NCI-H226 (cell line): Measurements from ENCODE around the gene FYN.
"Not testable (repeated sequence)": the region's sequence is repeated elsewhere in the genome, so short reads cannot be mapped to it uniquely, and the experiment has no call there.

Experiments used
- DNase-seq: peaks from one replicate; pipeline ENCODE4 v3.0.0-alpha.2; 2015

Gene FYN

GRCh38 chr6:111696814-111697213, 176.4 kb downstream of the FYN start:
- DNase-seq, result no peak

DNA sequence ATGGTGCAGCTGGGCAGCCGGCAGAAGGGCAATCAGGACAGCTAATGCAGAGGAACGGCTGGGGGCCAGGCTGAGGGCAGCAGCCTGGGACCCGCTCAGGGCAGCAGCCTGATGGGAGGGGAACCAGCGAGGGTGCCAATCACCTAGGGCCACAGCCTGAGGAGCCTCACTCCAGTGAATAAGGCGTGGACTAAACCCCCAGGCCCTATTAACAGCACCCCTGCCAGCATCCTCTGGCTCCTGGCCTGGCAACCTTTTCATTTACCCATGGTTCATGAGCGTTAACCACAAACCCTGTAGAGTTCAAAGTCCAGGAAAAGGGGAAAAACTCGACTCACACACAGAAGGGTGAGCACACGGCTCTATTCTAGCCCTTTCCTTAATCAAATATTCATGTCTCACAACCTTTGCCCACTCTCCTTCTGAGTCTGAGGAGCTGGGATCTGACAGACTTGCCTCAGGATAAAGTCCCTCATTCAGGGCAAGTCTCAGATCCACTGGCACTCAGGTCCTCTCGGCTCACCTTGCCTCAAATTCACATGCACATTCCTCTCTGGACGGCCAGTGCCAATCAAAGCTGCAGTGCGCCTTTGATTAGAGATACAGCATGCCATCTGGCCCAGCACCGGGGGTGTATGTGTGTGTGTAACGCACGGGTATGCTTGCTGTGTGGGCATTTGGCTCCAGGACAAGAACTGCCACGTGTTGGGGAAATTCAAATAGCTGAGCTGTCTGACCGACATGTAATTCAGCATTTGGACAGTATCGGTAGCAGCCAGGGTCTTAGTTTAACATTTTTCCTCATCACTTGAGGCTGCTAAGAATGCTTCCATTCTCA, 180.7 kb downstream of the FYN start:
- no peak for DNase-seq

GRCh38 chr6:111691345-111692225, 181.7 kb downstream of the FYN start:
- DNase-seq, result no peak

DNA sequence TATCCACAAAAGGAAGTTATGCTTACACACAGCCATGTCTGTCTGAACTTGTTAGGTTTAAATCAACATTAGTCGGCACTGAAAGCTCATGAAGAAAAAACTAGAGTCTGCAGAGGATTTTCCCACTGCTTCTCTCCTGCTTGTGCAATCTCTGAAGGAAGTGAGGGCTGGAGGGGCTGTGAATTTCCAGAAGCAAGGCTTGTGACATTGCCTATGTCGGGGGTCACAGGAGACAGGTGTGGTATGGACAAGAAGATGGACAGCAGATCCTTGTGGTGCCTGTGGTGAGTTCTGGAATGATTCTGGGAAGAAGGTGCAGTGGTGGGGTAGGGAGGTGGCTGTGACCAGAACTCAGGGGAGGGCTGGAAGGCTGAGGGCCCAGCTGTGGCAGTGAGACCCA, 183.3 kb downstream of the FYN start:
- no peak for DNase-seq

DNA sequence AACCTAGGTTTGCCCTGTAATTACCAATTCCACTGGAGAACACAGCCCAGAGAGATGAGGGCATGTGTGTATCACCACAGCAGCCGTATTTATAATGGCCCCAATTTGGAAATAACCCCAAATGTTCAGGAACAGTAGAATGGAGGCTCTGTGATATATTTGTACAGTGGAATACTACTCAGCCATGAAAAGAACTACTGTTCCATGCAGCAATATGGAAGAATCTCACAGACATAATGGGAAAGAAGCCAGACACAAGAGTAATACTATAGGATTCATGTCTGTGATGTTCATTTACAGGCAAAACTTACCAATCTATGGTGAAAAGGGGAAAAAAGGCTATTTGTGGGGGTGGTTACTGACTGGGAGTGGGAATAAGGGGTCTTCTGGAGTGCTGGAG, 183.8 kb downstream of the FYN start:
- no peak for DNase-seq

- no peak for DNase-seq
These were observed 184.9 kb downstream of the FYN start for GRCh38 chr6:111688331-111688730.

- no peak for DNase-seq
These were observed 185.6 kb downstream of the FYN start for GRCh38 chr6:111687652-111688051.

DNA sequence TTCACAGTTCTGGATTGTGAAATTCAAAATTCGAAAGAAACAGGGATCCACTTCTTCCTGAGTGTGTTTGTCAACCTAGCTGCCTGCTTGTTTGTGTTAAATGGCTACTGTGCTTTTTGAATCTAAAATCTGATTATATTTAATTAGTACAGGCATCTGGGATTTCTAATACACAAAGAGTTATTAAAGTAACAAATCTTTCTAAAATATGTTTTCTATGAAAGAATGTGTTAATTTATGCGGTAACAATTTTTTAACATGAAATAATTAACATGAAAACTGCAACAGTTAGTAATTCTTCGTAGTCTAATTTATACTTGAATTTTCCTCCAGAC, 186.4 kb downstream of the FYN start:
- DNase-seq, result no peak

GRCh38 chr6:111686249-111686931, 186.9 kb downstream of the FYN start:
- no peak for DNase-seq

DNA sequence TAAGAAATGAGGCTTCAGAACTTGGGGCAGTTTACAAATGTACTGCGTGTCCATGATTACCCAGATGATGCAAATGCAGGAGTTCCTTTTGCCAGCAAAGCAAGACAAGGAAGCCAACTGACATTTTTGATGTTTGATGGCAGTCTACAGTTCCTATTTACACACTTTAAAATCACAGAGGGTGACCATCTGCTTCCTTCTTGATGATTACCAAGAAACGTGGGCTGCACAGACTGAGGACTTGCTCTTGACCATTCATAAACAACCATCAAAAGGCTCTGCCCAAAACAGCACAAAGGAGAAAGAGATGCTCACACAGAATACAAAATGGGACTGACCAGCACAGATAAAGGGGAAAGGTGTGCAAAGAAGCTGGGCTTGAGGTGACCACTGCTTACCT, 187.7 kb downstream of the FYN start:
- DNase-seq, result no peak

DNA sequence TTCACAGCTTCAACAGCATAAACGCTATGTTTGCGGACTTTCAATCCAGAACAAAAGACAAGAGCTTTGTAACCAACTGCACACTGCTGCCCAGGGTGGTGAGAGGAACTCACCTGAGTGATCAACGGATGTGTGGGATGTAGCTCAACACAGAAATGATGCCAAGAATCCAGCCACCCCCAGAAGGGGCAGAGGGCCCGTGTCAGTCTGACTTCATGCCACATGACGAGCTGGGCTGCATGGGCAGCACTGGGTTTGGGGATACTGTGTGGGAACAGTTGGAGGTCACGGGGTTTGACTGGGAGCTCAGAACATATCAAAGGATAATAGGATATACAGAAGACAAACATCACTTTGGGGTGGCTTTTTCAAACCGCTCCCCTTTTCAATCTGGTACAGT, 188.2 kb downstream of the FYN start:
- DNase-seq, result no peak

- no peak for DNase-seq
These were observed 189.4 kb downstream of the FYN start for GRCh38 chr6:111683749-111684267.

DNA sequence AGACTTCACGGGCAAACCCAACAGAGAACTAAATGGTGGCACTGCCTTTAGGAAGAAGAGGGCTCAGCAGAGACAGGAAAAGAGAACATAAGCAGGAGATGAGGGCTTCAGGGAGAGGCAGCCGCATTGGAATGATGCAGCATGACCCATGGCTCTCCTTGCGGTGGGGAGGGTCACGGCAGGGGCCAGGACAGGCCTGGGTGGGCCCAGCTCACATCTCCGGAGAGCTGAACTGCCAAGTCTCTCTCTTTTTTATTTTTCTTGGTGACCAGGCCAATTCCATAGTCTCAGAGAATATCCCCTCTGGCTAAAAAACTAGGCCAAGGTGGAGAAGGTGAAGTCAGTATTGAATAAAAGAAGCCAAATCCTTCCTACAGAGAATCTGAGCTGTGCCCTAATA, 190.1 kb downstream of the FYN start:
- DNase-seq, result no peak

- DNase-seq, result no peak
These were observed 191.4 kb downstream of the FYN start for GRCh38 chr6:111681860-111682259.

DNA sequence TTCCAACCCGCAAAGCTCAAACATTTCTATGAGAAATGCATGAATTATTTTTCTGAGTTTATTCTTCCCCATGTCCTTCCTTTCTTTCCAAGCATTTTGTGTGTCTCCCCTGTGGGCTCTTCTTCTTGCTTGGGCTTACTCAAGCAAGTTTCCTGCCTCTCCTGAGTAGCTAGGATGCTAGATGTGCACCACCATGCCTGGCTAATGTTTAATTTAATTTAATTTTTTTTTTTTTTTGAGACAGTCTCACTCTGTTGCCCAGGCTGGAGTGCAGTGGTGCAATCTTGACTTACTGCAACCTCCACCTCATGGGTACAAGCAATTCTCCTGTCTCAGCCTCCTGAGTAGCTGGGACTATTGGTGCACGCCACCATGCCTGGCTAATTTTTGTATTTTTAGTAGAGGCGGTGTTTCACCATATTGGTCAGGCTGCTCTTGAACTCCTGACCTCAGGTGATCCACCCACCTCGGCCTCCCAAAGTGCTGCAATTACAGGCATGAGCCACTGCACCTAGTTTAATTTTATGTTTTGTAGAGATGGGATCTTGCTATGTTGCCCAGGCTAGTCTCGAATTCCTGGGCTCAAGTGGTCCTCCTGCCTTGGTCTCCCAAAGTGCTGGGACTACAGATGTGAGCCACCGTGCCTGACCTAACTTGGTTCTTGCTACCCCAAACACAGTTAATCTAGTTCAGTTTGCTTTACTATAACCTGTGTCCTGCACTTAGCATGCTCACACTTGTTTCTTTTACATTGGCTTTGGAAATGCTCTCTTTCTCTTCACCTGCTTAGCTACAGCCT, 192.2 kb downstream of the FYN start:
- DNase-seq, result not testable (repeated sequence)

DNA sequence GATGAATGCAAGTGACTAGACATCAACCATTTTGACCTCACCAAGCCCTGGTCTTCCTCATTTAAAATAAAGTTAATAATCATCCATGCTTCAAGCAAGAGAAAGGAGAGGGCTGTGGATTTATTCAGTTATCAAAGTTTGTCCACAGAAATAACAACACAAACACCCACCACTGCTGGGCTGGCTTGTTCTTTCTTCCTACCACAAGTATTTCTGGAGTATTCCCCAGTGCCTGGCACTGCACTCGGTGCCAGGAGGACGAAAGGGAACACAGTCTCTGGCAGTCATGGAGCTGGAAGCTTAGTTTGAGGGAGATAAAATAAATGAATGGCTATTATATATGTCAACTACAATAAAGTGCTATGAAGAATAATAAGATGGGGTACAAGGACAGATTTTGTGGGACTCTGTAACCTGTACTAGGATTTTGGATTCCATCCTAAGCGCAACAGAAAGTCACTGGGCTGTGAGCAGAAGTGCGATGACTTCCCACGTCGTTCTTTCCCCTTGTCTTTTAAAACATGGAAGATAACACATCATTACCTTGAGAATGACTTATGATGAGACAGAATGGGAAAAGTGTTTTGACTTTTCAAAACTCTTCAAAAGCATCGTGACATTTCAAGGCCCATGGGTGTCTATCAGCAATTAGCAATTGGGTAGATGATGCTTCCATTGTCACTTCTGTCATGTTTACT, 193.1 kb downstream of the FYN start:
- DNase-seq, result no peak

DNA sequence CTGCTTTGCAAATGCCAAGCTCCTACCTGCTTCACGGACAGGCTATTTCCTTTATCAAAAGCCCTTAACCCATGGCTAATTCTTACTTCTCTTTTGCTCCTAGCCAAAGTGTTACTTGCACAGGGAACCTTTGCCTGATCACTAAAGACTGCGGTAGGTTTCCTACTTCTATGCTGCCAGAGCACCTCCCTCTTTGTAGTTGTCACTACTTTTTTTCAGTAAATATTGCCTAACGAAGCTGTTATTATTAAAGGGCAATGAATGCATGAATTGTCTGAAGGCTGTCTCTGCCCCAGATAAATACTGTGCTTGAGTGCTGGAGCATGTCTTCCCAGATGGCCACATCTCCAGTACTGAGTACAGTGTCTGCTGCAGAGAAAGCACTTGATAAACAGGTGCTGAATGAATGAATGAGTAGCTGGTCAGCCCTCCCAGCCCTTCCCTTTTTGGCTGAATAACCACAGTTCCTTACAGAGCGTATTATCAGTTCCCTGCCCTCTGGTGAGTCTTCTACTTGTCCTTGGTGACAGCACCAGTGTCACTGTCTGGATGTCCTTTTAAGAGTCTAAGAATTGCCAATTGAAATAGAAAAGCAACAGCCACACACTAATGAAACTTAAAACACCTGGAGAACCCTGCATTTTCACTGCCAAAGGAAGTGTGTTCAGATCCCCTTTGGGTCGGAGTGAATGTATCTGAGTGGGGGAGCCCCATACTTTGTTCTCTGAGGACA, 194.0 kb downstream of the FYN start:
- no peak for DNase-seq

- no peak for DNase-seq
These were observed 195.8 kb downstream of the FYN start for GRCh38 chr6:111677249-111677990.

DNA sequence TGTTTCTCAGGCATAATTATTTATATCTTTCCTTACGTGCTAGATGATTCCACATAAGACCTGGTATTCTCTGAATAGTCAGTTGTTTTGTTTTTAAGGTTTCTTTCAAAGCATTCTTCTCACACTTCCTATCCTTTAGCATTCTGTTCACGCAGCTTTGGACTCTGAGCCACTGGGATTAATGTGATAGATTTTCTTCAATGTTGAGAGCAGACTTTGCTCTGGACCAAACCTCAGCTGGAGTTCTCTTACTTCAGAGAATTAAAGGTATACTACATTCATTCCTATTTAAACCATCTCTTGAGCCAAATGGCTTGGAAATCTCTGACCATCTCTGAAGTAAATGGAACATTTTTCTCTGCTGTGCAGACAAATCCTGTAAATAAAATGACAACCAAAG, 196.9 kb downstream of the FYN start:
- DNase-seq, result no peak

DNA sequence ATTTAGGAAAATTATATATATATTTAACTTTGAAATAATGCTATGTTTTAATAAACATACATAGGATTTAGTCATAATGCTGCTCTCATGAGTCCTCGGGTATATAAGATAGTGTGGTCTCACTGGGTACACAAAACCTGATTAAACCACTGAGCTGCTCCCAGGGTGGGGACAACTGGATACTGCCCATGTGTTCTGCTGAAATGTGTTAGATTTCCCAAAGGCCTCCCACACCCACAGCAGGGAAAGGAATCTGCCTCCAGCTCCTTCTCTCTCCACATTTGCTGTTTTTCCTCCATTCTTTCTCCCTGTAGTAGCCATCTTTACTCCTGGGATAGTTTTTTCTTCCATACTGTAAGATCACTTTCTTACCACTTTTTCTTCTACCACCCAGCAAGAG, 198.4 kb downstream of the FYN start:
- DNase-seq, result no peak
